NB4 (cell line): ENCODE measurements around the gene TIAL1.

ENCODE experiments used
- POLR2A ChIP-seq: IDR thresholded peaks from 2 replicates; pipeline ENCODE4 v1.6.1; 2011; ENCODE audit warnings: mild to moderate bottlenecking; ENCODE audit not compliant: insufficient read length; ENCODE audit errors: extremely low read depth
- TF ChIP-seq, protein P1 (sequence below): IDR thresholded peaks from one replicate; pipeline ENCODE4 v1.5.1; 2012; ENCODE audit warnings: low read depth, low read length

DNA sequence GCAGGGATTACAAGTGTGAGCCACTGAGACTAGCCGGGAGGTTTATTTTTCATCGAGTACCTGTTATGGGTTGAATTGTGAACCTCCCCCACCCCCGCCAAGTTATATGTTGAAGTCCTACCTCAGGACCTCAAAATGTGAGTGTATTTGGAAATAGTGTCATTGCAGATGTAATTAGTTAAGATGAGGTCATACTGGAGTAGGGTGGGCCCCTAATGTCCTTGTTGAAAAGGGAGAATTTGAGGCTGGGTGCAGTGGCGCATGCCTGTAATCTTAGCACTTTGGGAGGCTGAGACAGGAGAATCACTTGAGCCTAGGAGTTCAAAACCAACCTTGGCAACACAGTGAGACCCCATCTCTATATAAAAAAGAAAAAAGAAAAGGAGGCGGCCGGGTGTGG lies 43.6 kb upstream of the TIAL1 start:
- TF ChIP-seq, protein P1, sequence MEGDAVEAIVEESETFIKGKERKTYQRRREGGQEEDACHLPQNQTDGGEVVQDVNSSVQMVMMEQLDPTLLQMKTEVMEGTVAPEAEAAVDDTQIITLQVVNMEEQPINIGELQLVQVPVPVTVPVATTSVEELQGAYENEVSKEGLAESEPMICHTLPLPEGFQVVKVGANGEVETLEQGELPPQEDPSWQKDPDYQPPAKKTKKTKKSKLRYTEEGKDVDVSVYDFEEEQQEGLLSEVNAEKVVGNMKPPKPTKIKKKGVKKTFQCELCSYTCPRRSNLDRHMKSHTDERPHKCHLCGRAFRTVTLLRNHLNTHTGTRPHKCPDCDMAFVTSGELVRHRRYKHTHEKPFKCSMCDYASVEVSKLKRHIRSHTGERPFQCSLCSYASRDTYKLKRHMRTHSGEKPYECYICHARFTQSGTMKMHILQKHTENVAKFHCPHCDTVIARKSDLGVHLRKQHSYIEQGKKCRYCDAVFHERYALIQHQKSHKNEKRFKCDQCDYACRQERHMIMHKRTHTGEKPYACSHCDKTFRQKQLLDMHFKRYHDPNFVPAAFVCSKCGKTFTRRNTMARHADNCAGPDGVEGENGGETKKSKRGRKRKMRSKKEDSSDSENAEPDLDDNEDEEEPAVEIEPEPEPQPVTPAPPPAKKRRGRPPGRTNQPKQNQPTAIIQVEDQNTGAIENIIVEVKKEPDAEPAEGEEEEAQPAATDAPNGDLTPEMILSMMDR: no peak
- no peak for TF ChIP-seq POLR2A
